Umbilical cord (tissue), 2 donors: Measurements from ENCODE around the gene NAV2. TPM values are rescaled to one million over a fixed set of nuclear protein-coding genes. Genes with fewer than 3 reads are reported as not detected.

Source experiments
- DNase-seq: peaks from one replicate; pipeline ENCODE4 v3.0.0-alpha.2; 2015; ENCODE audit warnings: low spot score
- total RNA-seq: library from RNA; depleted of rRNA; stranded (reverse); fragments of >200 nt; gene quantifications from one replicate; pipeline ENCODE4 v1.2.3, GENCODE V29; 2014; ENCODE audit warnings: low replicate concordance; ENCODE audit not compliant: insufficient read depth

Gene NAV2
- total RNA-seq, 1 donor from 2014 or later, result 14.7 TPM

- no peak for DNase-seq
These were observed 27.9 kb downstream of the NAV2 start for GRCh38 chr11:19740586-19740985.

GRCh38 chr11:19742588-19743292 is 30.1 kb downstream of the NAV2 start:
- DNase-seq, result peak; percentile 79

GRCh38 chr11:19743622-19744021 is 31.0 kb downstream of the NAV2 start:
- DNase-seq, result no peak

GRCh38 chr11:19744130-19744529 is 31.5 kb downstream of the NAV2 start:
- DNase-seq, result no peak

GRCh38 chr11:19746086-19746485 is 33.4 kb downstream of the NAV2 start:
- no peak for DNase-seq

- no peak for DNase-seq
These were observed 35.0 kb downstream of the NAV2 start for GRCh38 chr11:19747634-19748033.

GRCh38 chr11:19751055-19751454 is 38.4 kb downstream of the NAV2 start:
- DNase-seq, result no peak

GRCh38 chr11:19753451-19754106 is 40.9 kb downstream of the NAV2 start:
- DNase-seq, result no peak

- DNase-seq, result no peak
These were observed 44.2 kb downstream of the NAV2 start for GRCh38 chr11:19756675-19757475.

- no peak for DNase-seq
These were observed 46.8 kb downstream of the NAV2 start for GRCh38 chr11:19759389-19759788.

GRCh38 chr11:19762266-19762665 is 49.6 kb downstream of the NAV2 start:
- no peak for DNase-seq

GRCh38 chr11:19763330-19763729 is 50.7 kb downstream of the NAV2 start:
- DNase-seq, result no peak

- peak; percentile 69 for DNase-seq
These were observed 53.6 kb downstream of the NAV2 start for GRCh38 chr11:19766206-19766605.

GRCh38 chr11:19766810-19767209 is 54.2 kb downstream of the NAV2 start:
- no peak for DNase-seq

- peak; percentile 96 for DNase-seq
These were observed 55.1 kb downstream of the NAV2 start for GRCh38 chr11:19767627-19768151.

- DNase-seq, result no peak
These were observed 55.6 kb downstream of the NAV2 start for GRCh38 chr11:19768197-19768596.

GRCh38 chr11:19768815-19769214 is 56.2 kb downstream of the NAV2 start:
- DNase-seq, result no peak

- no peak for DNase-seq
These were observed 57.2 kb downstream of the NAV2 start for GRCh38 chr11:19769820-19770219.

GRCh38 chr11:19770277-19770676 is 57.6 kb downstream of the NAV2 start:
- no peak for DNase-seq

GRCh38 chr11:19771463-19771862 is 58.8 kb downstream of the NAV2 start:
- DNase-seq, result no peak

GRCh38 chr11:19772480-19772879 is 59.8 kb downstream of the NAV2 start:
- no peak for DNase-seq

GRCh38 chr11:19774329-19774728 is 61.7 kb downstream of the NAV2 start:
- no peak for DNase-seq
